NOMO-1 treated with dmso at 0.1 percent for 144 hours (cell line): ENCODE results near the gene CLCA4.
"Not testable (repeated sequence)": the region's sequence is repeated elsewhere in the genome, so short reads cannot be mapped to it uniquely, and the experiment has no call there.

Source experiments
- DNase-seq: peaks from one replicate; lab custom pipeline; 2025; ENCODE audit not compliant: unreplicated experiment; lab: John Stamatoyannopoulos, UW

Gene CLCA4

GRCh38 chr1:86546787-86547221 lies at the start of gene CLCA4:
TSS of gene CLCA4 (plus strand) at chr1:86547078. CDS start at chr1:86547120, 42 bp downstream.
- DNase-seq, result no peak

GRCh38 chr1:86498281-86498680 lies 48.6 kb upstream of the CLCA4 start:
- DNase-seq, result no peak

- no peak for DNase-seq
Measured at GRCh38 chr1:86499987-86500593, 46.8 kb upstream of the CLCA4 start.

GRCh38 chr1:86500714-86501113 lies 46.2 kb upstream of the CLCA4 start:
- no peak for DNase-seq

GRCh38 chr1:86502125-86502646 lies 44.7 kb upstream of the CLCA4 start:
- DNase-seq, result not testable (repeated sequence)

GRCh38 chr1:86502721-86503405 lies 44.0 kb upstream of the CLCA4 start:
- no peak for DNase-seq

- DNase-seq, result no peak
Measured at GRCh38 chr1:86503406-86504136, 43.3 kb upstream of the CLCA4 start.

- no peak for DNase-seq
Measured at GRCh38 chr1:86504137-86504479, 42.8 kb upstream of the CLCA4 start.

- DNase-seq, result no peak
Measured at GRCh38 chr1:86504895-86505563, 41.8 kb upstream of the CLCA4 start.

- DNase-seq, result no peak
Measured at GRCh38 chr1:86505564-86505902, 41.3 kb upstream of the CLCA4 start.

GRCh38 chr1:86507935-86508582 lies 38.8 kb upstream of the CLCA4 start:
- no peak for DNase-seq

- no peak for DNase-seq
Measured at GRCh38 chr1:86508583-86508969, 38.3 kb upstream of the CLCA4 start.

GRCh38 chr1:86515597-86515996 lies 31.3 kb upstream of the CLCA4 start:
- no peak for DNase-seq

- DNase-seq, result no peak
Measured at GRCh38 chr1:86516335-86516734, 30.5 kb upstream of the CLCA4 start.

GRCh38 chr1:86517336-86517735 lies 29.5 kb upstream of the CLCA4 start:
- no peak for DNase-seq

- no peak for DNase-seq
Measured at GRCh38 chr1:86520789-86521521, 25.9 kb upstream of the CLCA4 start.

GRCh38 chr1:86521522-86521891 lies 25.4 kb upstream of the CLCA4 start:
- DNase-seq, result no peak

- DNase-seq, result no peak
Measured at GRCh38 chr1:86522240-86522639, 24.6 kb upstream of the CLCA4 start.

- DNase-seq, result no peak
Measured at GRCh38 chr1:86523670-86524354, 23.1 kb upstream of the CLCA4 start.

GRCh38 chr1:86527306-86527705 lies 19.6 kb upstream of the CLCA4 start:
- no peak for DNase-seq
